HepG2 (cell line): ENCODE results near the gene CDK5R1. TPM values are rescaled to one million over a fixed set of nuclear protein-coding genes. Genes with fewer than 3 reads are reported as not detected.

ENCODE experiments used
- ARID2 ChIP-seq: sonication (generic); formaldehyde crosslinking; IDR thresholded peaks from 2 replicates; pipeline ENCODE4 v1.8.1; 2022; ENCODE audit warnings: mild to moderate bottlenecking, missing genetic modification reagents, borderline replicate concordance
- ARID4A ChIP-seq: sonication (generic); formaldehyde crosslinking; IDR thresholded peaks from 2 replicates; pipeline ENCODE4 v1.5.0; 2020; ENCODE audit warnings: mild to moderate bottlenecking, missing genetic modification reagents, borderline replicate concordance
- HNF1B ChIP-seq: sonication (generic); formaldehyde crosslinking; IDR thresholded peaks from 2 replicates; pipeline ENCODE4 v1.5.1; 2020; ENCODE audit warnings: mild to moderate bottlenecking, moderate library complexity, missing genetic modification reagents
- MAFK ChIP-seq, 2 experiments: IDR thresholded peaks in 1 of 2; conservative IDR thresholded peaks in 1 of 2; 2 replicates each; pipeline ENCODE4 v1.6.1; 2011; ENCODE audit warnings: improper control_type of control experiment in 2 of 2, low read length in 2 of 2
- MLLT10 ChIP-seq: sonication (generic); formaldehyde crosslinking; IDR thresholded peaks from 2 replicates; pipeline ENCODE4 v1.4.0; 2020; ENCODE audit warnings: missing genetic modification reagents
- NFE2L2 ChIP-seq: fragments of 150-350 bp; IDR thresholded peaks from 2 replicates; pipeline ENCODE4 v1.6.1; 2014; ENCODE audit warnings: low read length
- SRF ChIP-seq: IDR thresholded peaks from 2 replicates; pipeline ENCODE4 v1.6.1; 2011; ENCODE audit warnings: mild to moderate bottlenecking, low read depth, low read length, moderate library complexity
- ZNF547 ChIP-seq: sonication (generic); formaldehyde crosslinking; IDR thresholded peaks from 2 replicates; pipeline ENCODE4 v1.5.1; 2020; ENCODE audit warnings: mild to moderate bottlenecking, missing genetic modification reagents
- ZNF660 ChIP-seq: sonication (generic); formaldehyde crosslinking; IDR thresholded peaks from 2 replicates; pipeline ENCODE4 v1.5.1; 2020; ENCODE audit warnings: mild to moderate bottlenecking, low read depth, missing genetic modification reagents, borderline replicate concordance
- polyA plus RNA-seq, 8 experiments: library from polyadenylated mRNA; depleted of rRNA in 3 of 8; stranded (reverse) in 7 of 8; unstranded in 1 of 8; fragments of >200 nt; fragmentation: Illumina TruSeq in 4 of 8; extraction: Trizol in 4 of 8; gene quantifications; 2 replicates each; pipeline versions ENCODE4 v1.2.1 to v1.2.3, GENCODE V29; 2011 to 2016; ENCODE audit warnings: low read depth in 4 of 8, missing spikeins in 1 of 8, mixed read lengths in 1 of 8; ENCODE audit not compliant: insufficient read depth in 1 of 8
- total RNA-seq, 5 experiments: library from RNA; depleted of rRNA; stranded (reverse); fragments of >200 nt; fragmentation: Illumina TruSeq; extraction: Trizol; gene quantifications; 2 replicates each; pipeline ENCODE4 v1.2.3, GENCODE V29; 2016; ENCODE audit warnings: low read depth in 1 of 5

The CDK5R1 gene
- total and polyA plus RNA-seq, 2 of the 13 experiments (the other 11 are each of a cell fraction or from before 2014, with no cell fraction given): 1.1 to 3.9 TPM

- TF ChIP-seq ZNF547 (CRISPR knock-in tag) (no peak), MAFK (conservative IDR thresholded peaks at IDR 0.05 in 1 of 2, IDR thresholded peaks at IDR 0.05 in 1 of 2; ENCODE audit: low read length in 2 of 2) (0 out of 4 replicates have a peak, but pooled peaks of 1 of the 2 experiments have one; percentile 44), SRF (no peak), HNF1B (CRISPR knock-in tag) (no peak), ARID2 (no peak), ZNF660 (CRISPR knock-in tag) (no peak), ARID4A (CRISPR knock-in tag) (no peak), MLLT10 (no peak), NFE2L2 (peak; percentile 84)
- TF ChIP-seq, all 625 proteins: peak for 3
Measured at GRCh38 chr17:32445971-32446370, 40.8 kb upstream of the CDK5R1 start (continued).
